ENCODE measurements around the gene DHRS9.

- no peak for TF ChIP-seq CTCF (optimal IDR thresholded peaks at IDR 0.05 in 1 of 3, IDR thresholded peaks at IDR 0.05 in 1 of 3, conservative IDR thresholded peaks at IDR 0.05 in 1 of 3; ENCODE audit: extremely low read depth in 1 of 3, insufficient read depth in 2 of 3, low read length in 3 of 3)
- TF ChIP-seq EZH2 (IDR thresholded peaks at IDR 0.05; ENCODE audit: low read length): no peak
These were observed 11.1 kb downstream of the DHRS9 start for GRCh38 chr2:169080250-169081069.
